ENCODE measurements around the gene ACSL6. TPM values are rescaled to one million over a fixed set of nuclear protein-coding genes. Genes with fewer than 3 reads are reported as not detected.

The ACSL6 gene
- total and polyA plus RNA-seq, 2 donors (not counting 1 experiment from before 2014, with no cell fraction given): 0.02 to 0.33 TPM

GRCh38 chr5:131944702-131945550 is 66.5 kb downstream of the ACSL6 start:
- no peak for DNase-seq (ENCODE audit: low read depth in 2 of 2)
- no peaks in the 10 kb centered on the region for H4K20me1 ChIP-seq (ENCODE audit: control insufficient read depth, extremely low read depth, insufficient read depth, low read length)
- H3K36me3 ChIP-seq (ENCODE audit: control insufficient read depth, insufficient read depth, low read length): no peaks in the 10 kb centered on the region
- no peak overlapping the region for H3K27ac ChIP-seq (ENCODE audit: insufficient read depth, low read length)
- no peak overlapping the region for H2AFZ ChIP-seq (ENCODE audit: low read length)
- no peaks in the 10 kb centered on the region for H3K9me3 ChIP-seq (ENCODE audit: control insufficient read depth, insufficient read depth, low read depth, low read length)
- no peak overlapping the region for H3K4me3 ChIP-seq (replicated peaks in 1 of 4; ENCODE audit: control extremely low read depth in 1 of 4, insufficient read depth in 1 of 4, low read depth in 3 of 4, low read length in 4 of 4)
- H3K4me2 ChIP-seq (ENCODE audit: extremely low read depth, insufficient read depth, low read length): no peak overlapping the region
- no peaks in the 10 kb centered on the region for H3K4me1 ChIP-seq (ENCODE audit: control insufficient read depth, extremely low read depth, insufficient read depth, low read length)
- no peak overlapping the region for H3K9ac ChIP-seq (ENCODE audit: insufficient read depth, low read length)
- no peaks in the 10 kb centered on the region for H3K79me2 ChIP-seq (ENCODE audit: control insufficient read depth, insufficient read depth, low read length)
- no peaks in the 10 kb centered on the region for H3K27me3 ChIP-seq (ENCODE audit: control insufficient read depth, insufficient read depth, low read length)
- TF ChIP-seq EZH2 (IDR thresholded peaks at IDR 0.05; ENCODE audit: low read length, missing control alignments) (no peak), CTCF (conservative IDR thresholded peaks at IDR 0.05 in 1 of 2, IDR thresholded peaks at IDR 0.05 in 1 of 2; ENCODE audit: low read depth in 1 of 2, low read length in 2 of 2) (no peak)

- Histone ChIP-seq H3K79me2 (ENCODE audit: control insufficient read depth, insufficient read depth, low read length) (no peaks in the 10 kb centered on the region), H3K4me2 (ENCODE audit: extremely low read depth, insufficient read depth, low read length) (no peak overlapping the region), H3K36me3 (ENCODE audit: control insufficient read depth, insufficient read depth, low read length) (no peaks in the 10 kb centered on the region), H3K4me1 (ENCODE audit: control insufficient read depth, extremely low read depth, insufficient read depth, low read length) (no peaks in the 10 kb centered on the region), H3K27ac (ENCODE audit: insufficient read depth, low read length) (no peak overlapping the region), H2AFZ (ENCODE audit: low read length) (no peak overlapping the region), H3K9me3 (ENCODE audit: control insufficient read depth, insufficient read depth, low read depth, low read length) (no peaks in the 10 kb centered on the region), H4K20me1 (ENCODE audit: control insufficient read depth, extremely low read depth, insufficient read depth, low read length) (no peaks in the 10 kb centered on the region), H3K9ac (ENCODE audit: insufficient read depth, low read length) (no peak overlapping the region), H3K4me3 (replicated peaks in 1 of 4; ENCODE audit: control extremely low read depth in 1 of 4, insufficient read depth in 1 of 4, low read depth in 3 of 4, low read length in 4 of 4) (no peak overlapping the region), H3K27me3 (ENCODE audit: control insufficient read depth, insufficient read depth, low read length) (no peaks in the 10 kb centered on the region)
- no peak for TF ChIP-seq CTCF (conservative IDR thresholded peaks at IDR 0.05 in 1 of 2, IDR thresholded peaks at IDR 0.05 in 1 of 2; ENCODE audit: low read depth in 1 of 2, low read length in 2 of 2)
- no peak for TF ChIP-seq EZH2 (IDR thresholded peaks at IDR 0.05; ENCODE audit: low read length, missing control alignments)
- no peak for DNase-seq (ENCODE audit: low read depth in 2 of 2)
Measured at GRCh38 chr5:131943916-131944315, 67.5 kb downstream of the ACSL6 start.

- Histone ChIP-seq H2AFZ (ENCODE audit: low read length) (no peak overlapping the region), H3K27ac (ENCODE audit: insufficient read depth, low read length) (no peak overlapping the region), H3K36me3 (ENCODE audit: control insufficient read depth, insufficient read depth, low read length) (no peaks in the 10 kb centered on the region), H3K9me3 (ENCODE audit: control insufficient read depth, insufficient read depth, low read depth, low read length) (no peaks in the 10 kb centered on the region), H3K4me3 (replicated peaks in 1 of 4; ENCODE audit: control extremely low read depth in 1 of 4, insufficient read depth in 1 of 4, low read depth in 3 of 4, low read length in 4 of 4) (no peak overlapping the region), H3K9ac (ENCODE audit: insufficient read depth, low read length) (no peak overlapping the region), H4K20me1 (ENCODE audit: control insufficient read depth, extremely low read depth, insufficient read depth, low read length) (no peaks in the 10 kb centered on the region), H3K4me1 (ENCODE audit: control insufficient read depth, extremely low read depth, insufficient read depth, low read length) (no peaks in the 10 kb centered on the region), H3K27me3 (ENCODE audit: control insufficient read depth, insufficient read depth, low read length) (no peaks in the 10 kb centered on the region), H3K4me2 (ENCODE audit: extremely low read depth, insufficient read depth, low read length) (no peak overlapping the region), H3K79me2 (ENCODE audit: control insufficient read depth, insufficient read depth, low read length) (no peaks in the 10 kb centered on the region)
- no peak for TF ChIP-seq CTCF (conservative IDR thresholded peaks at IDR 0.05 in 1 of 2, IDR thresholded peaks at IDR 0.05 in 1 of 2; ENCODE audit: low read depth in 1 of 2, low read length in 2 of 2)
- no peak for TF ChIP-seq EZH2 (IDR thresholded peaks at IDR 0.05; ENCODE audit: low read length, missing control alignments)
- no peak for DNase-seq (ENCODE audit: low read depth in 2 of 2)
Measured at GRCh38 chr5:131942016-131942415, 69.4 kb downstream of the ACSL6 start.
